NAMALWA (cell line): Measurements from ENCODE around the gene CCKAR.

Source experiments
- DNase-seq: peaks from one replicate; pipeline ENCODE4 v3.0.0-alpha.2; 2015; ENCODE audit warnings: low spot score

Gene CCKAR

DNA sequence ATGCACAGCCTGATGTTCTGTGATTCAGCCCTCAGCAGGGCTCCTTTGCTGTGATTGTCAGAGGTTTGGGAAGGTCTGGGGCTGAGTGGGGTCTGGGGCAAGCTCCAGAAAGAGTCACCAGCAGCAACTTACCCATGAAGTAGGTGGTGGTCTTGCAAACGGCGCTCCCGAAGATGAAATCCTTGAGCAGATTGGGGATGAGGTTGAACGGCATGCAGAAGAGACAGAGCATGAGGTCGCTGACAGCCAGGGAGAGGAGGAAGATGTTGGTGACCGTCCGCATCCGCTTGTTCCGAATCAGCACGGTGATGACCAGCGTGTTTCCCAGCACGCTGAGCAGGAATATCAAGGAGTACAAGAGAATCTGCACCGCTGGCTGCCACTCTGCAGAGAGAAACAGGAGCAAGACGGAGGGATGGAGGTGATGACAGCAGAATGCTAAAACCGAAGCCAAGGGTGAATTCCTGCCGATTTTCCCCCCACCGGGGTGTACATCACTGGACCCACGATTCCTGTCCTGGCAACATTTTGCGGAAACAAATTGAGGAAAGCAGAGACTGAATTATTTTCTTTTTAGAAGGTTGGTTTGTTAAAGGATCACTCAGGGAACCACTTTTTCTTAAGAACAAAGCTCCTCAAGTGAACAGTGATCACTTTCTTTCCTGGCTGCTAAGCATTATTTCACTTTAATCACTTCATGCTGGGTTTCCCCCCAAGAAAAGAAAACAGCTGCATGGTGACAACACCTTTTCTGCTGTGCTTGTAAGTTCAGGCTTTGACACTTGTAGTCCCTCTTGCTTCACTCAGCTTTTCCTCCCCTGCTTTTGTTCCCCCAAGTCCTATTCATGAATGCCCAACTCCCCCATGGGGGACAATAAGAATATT lies 941 bp downstream of the CCKAR start:
- no peak for DNase-seq

GRCh38 chr4:26485684-26486083 lies 4.6 kb downstream of the CCKAR start:
- no peak for DNase-seq

DNA sequence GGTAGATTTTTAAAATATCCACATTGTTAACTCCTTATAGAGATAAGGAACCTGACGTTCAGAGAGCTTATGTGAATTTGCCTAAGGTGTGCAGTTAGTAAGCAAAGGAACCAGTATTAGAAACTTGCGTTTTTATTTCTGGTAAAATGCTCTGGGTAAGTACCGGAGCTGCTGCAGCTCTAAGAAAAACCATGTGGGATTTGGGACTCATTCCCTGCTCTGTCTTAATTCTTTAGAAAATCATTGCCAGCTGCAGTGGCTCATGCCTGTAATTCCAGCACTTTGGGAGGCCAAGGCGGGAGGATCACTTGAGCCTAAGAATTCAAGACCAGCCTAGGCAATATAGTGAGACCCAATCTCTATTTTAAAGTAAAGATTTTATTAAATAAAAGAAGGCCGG lies 5.8 kb downstream of the CCKAR start:
- DNase-seq: no peak

DNA sequence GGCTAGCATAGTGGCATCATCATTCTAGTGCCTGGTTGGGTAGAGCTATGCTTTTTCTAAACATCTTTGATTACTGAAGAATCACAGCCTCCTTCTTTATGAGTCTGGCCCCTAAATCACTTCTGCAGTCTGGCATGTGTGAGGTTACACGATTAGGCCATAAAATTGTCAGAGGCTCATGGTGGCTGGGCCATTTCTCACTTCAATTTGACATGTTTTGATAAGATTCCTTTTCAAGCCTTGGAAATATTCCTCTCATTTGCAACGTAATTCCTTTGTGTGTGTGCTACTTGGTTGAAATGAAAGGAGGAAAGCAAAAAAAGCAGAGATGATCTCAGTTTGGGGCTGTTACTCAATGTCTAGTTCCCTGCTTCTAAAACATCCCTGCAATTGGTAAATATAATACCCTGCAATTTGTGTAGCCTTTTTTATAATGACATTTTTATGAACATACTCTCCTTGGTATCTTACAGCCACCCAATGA lies 6.2 kb downstream of the CCKAR start:
- no peak for DNase-seq

DNA sequence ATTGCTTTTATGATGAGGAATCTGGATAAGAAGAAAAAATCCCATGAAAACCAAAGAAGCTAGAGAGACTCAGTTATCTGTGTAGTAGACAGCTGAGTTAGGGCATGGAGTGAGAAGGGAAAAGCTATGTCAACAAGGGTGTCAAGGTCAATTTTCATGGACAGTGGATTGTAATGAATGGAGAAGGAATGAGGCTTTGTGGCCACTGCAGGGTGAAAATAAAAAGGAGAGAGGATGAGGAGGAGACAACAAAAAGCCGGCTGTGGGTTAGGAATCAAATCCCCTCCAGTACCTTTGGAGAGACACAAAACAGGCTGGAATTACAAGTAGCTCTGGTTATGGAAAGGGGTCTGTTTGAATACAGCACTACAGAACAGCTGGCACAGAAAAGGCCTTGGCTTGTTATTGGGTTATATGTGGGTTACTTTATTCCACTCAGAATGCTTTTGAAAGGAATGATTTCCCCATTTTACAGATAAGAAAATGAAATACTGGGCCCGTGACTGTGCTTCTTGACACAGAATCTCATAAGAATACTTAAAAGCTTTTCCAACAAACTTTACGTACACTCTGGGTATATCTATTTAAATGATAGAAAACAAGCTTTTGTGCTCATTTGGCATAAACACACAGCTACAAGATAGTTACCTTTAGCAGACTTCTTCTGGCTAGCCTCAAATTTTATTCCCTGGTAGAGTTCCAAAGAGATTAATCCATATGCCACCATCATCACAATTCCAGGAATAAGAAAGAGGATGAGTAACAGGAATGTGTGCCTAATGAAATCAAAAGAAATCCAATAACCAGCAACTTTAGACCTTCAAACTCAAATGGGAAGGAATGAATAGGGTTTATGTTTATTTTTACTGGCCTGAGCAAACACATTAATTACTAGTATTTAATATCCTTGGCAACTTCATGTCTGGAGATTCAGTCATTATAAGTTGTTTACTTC lies 7.5 kb downstream of the CCKAR start:
- DNase-seq: no peak

- DNase-seq: no peak
These were observed 12.0 kb downstream of the CCKAR start for GRCh38 chr4:26478330-26478729.

DNA sequence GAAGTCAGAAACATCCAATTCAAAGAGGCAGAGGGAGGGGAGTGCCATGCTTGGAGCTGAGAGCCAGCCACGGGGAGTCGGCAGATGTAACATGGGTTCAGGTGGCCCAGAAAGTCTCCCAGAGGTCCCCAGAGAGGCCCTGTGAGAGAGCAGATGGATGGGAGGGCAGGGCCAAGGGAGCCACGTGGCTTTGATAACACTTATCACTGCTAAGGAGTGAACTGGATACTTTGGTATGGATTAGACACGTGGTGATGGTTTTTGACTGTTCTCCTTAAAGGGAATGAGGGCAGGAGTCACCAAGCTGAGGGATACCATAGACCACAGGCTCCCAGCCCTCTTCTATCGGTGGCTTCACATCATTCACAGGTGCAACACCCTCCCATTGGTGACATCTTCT lies 13.7 kb downstream of the CCKAR start:
- DNase-seq: no peak

GRCh38 chr4:26475716-26476115 lies 14.6 kb downstream of the CCKAR start:
- no peak for DNase-seq

DNA sequence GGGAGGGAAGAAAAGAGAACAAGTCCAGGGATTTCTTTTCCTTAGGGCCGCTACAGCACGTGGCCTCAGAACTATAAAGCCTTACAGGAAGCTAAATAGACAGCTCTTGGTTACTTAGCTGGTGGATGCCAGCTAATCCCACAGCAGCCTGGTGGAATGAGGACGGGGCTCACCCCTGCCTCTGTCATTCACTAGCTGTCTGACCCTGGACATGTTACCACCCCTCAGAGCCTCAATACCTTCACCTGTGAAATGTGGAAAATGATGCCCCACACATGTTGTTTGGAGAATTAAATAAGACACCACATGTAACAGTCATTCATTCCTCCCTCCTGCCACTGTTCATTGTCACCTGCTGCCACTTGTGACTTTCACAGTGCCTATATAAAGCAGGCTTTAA lies 15.7 kb downstream of the CCKAR start:
- DNase-seq: no peak

- no peak for DNase-seq
These were observed 16.4 kb downstream of the CCKAR start for GRCh38 chr4:26473893-26474292.

GRCh38 chr4:26471890-26472289 lies 18.4 kb downstream of the CCKAR start:
- DNase-seq: no peak

DNA sequence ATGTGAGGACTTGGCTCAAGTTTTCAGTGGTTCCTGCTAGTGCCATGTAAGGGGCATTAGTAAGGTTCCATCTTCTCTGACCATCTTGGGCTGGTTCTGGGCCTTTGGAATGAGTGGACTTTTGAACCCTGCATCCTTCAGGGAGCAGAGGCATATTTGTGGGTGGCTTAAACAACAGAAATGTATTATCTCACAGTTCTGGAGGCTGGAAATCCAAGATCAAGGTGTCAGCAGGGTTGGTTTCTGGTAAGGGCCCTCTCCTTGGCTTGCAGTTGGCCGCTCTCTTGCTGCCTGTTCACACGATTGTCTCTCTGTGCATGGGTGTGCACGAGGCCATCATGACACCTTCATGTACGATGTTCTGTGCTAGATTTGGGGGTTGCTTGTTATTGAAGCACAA lies 21.3 kb downstream of the CCKAR start:
- DNase-seq: no peak

DNA sequence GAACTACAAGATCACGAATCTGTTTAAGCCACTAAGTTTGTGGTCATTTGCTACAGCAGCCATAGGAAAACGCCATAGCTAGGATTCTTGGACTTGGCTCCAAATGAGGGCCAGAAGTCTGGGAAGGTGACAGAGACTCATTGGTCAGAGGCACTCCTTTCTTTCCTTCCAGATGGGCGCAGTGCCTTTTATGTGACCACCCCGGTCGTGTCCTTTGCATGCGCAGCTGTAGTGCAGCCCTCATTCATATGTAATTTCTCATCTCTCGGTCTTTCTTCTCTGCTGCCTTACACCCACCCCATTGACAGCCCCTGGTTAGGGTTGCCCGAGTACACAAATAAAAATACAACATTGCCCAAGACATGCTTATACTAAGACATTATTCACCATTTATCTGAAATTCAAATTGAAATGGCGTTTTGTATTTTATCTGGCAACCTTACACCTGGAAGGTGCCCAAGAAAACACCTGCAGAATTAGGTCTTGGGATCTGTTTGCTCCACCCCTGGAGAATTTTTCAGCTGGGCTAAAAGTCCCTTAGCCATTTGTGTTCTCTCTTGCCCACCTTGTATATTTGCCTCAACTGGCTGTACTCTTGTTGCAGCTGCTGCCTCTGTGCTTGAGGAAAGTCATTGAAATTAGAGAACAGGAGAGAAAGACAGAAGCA lies 21.9 kb downstream of the CCKAR start:
- no peak for DNase-seq

GRCh38 chr4:26467724-26468123 lies 22.6 kb downstream of the CCKAR start:
- no peak for DNase-seq

- no peak for DNase-seq
These were observed 23.6 kb downstream of the CCKAR start for GRCh38 chr4:26466578-26467270.

- DNase-seq: no peak
These were observed 25.7 kb downstream of the CCKAR start for GRCh38 chr4:26464420-26465095.

DNA sequence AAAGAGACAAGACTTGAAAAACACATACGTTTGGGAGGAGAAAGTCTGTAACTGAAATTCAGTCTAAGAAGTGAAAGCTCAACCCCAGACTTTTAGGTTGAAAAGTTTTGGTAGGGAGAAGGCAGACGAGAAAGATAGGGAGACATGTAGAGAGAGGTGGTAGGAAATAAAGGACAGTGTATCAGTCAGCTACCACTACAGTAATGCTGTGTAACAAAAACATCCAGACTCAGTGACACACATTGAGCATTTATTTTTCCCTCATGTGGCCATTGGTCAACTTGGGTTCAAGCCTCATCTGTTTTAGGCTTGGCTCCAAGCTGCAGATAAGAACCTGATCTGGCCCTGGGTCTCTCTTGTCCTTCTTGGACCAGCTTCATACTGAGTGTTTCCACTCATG lies 26.9 kb downstream of the CCKAR start:
- DNase-seq: no peak

DNA sequence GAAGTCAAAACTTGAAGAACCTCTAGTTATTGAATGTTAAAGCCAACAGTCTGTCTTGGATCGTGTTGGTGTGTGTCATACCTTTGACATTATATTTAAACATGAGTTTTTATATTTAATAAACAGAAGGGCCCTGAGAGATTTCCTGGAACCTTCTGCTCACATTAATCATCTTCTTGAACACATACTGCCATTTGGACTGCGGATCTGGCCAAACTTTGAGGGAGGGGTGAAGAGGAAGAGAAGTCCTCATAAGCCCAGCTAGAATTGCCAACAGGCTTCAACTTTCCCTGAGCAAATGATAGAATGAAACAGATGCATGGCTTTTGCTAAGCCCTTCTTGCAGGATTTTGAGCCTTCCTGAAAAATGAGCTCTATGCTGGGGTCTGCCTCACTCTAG lies 27.4 kb downstream of the CCKAR start:
- DNase-seq: no peak

GRCh38 chr4:26459756-26460530 lies 30.3 kb downstream of the CCKAR start:
- no peak for DNase-seq

- DNase-seq: peak; percentile 70
These were observed 31.1 kb downstream of the CCKAR start for GRCh38 chr4:26459054-26459755.
